PFSK-1 (cell line): Measurements from ENCODE around the gene SPTLC2.

ENCODE experiments used
- FOXP2 ChIP-seq: optimal IDR thresholded peaks from 2 replicates; pipeline ENCODE3; 2011; ENCODE audit warnings: borderline replicate concordance, control low read depth, inconsistent platforms; ENCODE audit not compliant: insufficient read depth; ENCODE audit errors: extremely low read length, extremely low read depth
- POLR2AphosphoS5 ChIP-seq: IDR thresholded peaks from 2 replicates; pipeline ENCODE4 v1.6.1; 2012; ENCODE audit warnings: low read depth, mild to moderate bottlenecking, control low read depth, low read length, moderate library complexity
- REST ChIP-seq, 2 experiments: IDR thresholded peaks; 2 replicates each; pipeline versions ENCODE4 v1.6.1 to v1.8.0; 2011 to 2012; ENCODE audit warnings: low read depth in 2 of 2, low read length in 2 of 2, control low read depth in 1 of 2, inconsistent platforms in 1 of 2, mild to moderate bottlenecking in 1 of 2, moderate library complexity in 1 of 2; ENCODE audit not compliant: insufficient read depth in 1 of 2
- SIN3A ChIP-seq: IDR thresholded peaks from 2 replicates; pipeline ENCODE4 v1.6.1; 2012; ENCODE audit warnings: mild to moderate bottlenecking, low read length, moderate library complexity, borderline replicate concordance; ENCODE audit not compliant: insufficient read depth
- TAF1 ChIP-seq: IDR thresholded peaks from 2 replicates; pipeline ENCODE4 v1.6.1; 2012; ENCODE audit warnings: low read length, control low read depth, borderline replicate concordance; ENCODE audit not compliant: insufficient read depth

Gene SPTLC2

GRCh38 chr14:77526266-77526665 lies 90.2 kb downstream of the SPTLC2 start:
- no peak for TF ChIP-seq TAF1

GRCh38 chr14:77524536-77524935 lies 91.9 kb downstream of the SPTLC2 start:
- no peak for TF ChIP-seq TAF1
- TF ChIP-seq REST (IDR thresholded peaks at IDR 0.05; ENCODE audit: insufficient read depth in 1 of 2, low read depth in 2 of 2, low read length in 2 of 2), result no peak
- no peak for TF ChIP-seq SIN3A
- TF ChIP-seq POLR2AphosphoS5, result no peak
- no peak for TF ChIP-seq FOXP2

- TF ChIP-seq TAF1 (no peak), SIN3A (no peak), FOXP2 (no peak), POLR2AphosphoS5 (no peak), REST (IDR thresholded peaks at IDR 0.05; ENCODE audit: insufficient read depth in 1 of 2, low read depth in 2 of 2, low read length in 2 of 2) (no peak)
These were observed 93.3 kb downstream of the SPTLC2 start for GRCh38 chr14:77523109-77523508.

GRCh38 chr14:77520555-77520954 lies 95.9 kb downstream of the SPTLC2 start:
- TF ChIP-seq SIN3A, result no peak
- TF ChIP-seq POLR2AphosphoS5, result no peak
- no peak for TF ChIP-seq REST (IDR thresholded peaks at IDR 0.05; ENCODE audit: insufficient read depth in 1 of 2, low read depth in 2 of 2, low read length in 2 of 2)
- no peak for TF ChIP-seq FOXP2
- no peak for TF ChIP-seq TAF1

- no peak for TF ChIP-seq POLR2AphosphoS5
- TF ChIP-seq REST (IDR thresholded peaks at IDR 0.05; ENCODE audit: insufficient read depth in 1 of 2, low read depth in 2 of 2, low read length in 2 of 2), result no peak
- TF ChIP-seq FOXP2, result no peak
- no peak for TF ChIP-seq TAF1
- TF ChIP-seq SIN3A, result no peak
These were observed 100.3 kb downstream of the SPTLC2 start for GRCh38 chr14:77516126-77516525.
